Thyroid gland (tissue), 4 donors: ENCODE results near the gene PLCB1. TPM values are rescaled to one million over a fixed set of nuclear protein-coding genes. Genes with fewer than 3 reads are reported as not detected.

Experiments used
- DNase-seq, 2 donors: peaks; one replicate each; pipeline ENCODE4 v3.0.0-alpha.2; 2019
- H3K27ac ChIP-seq, 3 donors: fragments of 200-600 bp; sonication (generic); 1 replicate in 2 of 3; 2 replicates in 1 of 3; pipeline ENCODE4 v1.5.1; 2016 to 2019; ENCODE audit warnings: mild to moderate bottlenecking in 1 of 3, moderate library complexity in 1 of 3
- H3K27me3 ChIP-seq: fragments of 200-600 bp; sonication (generic); one replicate; pipeline ENCODE4 v1.5.1; 2019
- H3K36me3 ChIP-seq, 2 donors: fragments of 200-600 bp; sonication (generic); one replicate each; pipeline ENCODE4 v1.5.1; 2016 to 2019
- H3K4me1 ChIP-seq, 2 donors: fragments of 200-600 bp; sonication (generic); one replicate each; pipeline ENCODE4 v1.5.1; 2017 to 2019
- H3K4me3 ChIP-seq, 3 donors: fragments of 200-600 bp; sonication (generic); replicated peaks in 1 of 3; 1 replicate in 2 of 3; 2 replicates in 1 of 3; pipeline ENCODE4 v1.5.1; 2016; ENCODE audit warnings: mild to moderate bottlenecking in 1 of 3
- H3K9me3 ChIP-seq: fragments of 200-600 bp; sonication (generic); one replicate; pipeline ENCODE4 v1.5.1; 2017
- CTCF ChIP-seq, 6 experiments: fragments of 200-600 bp in 3 of 6; fragments of 450-650 bp in 3 of 6; sonication (generic) in 3 of 6; IDR thresholded peaks; one replicate each; pipeline ENCODE4 v1.5.1; 2016 to 2019; ENCODE audit warnings: antibody characterized with exemption in 6 of 6, mild to moderate bottlenecking in 2 of 6, inconsistent platforms in 1 of 6, moderate library complexity in 1 of 6
- POLR2A ChIP-seq, 2 donors: fragments of 450-650 bp; IDR thresholded peaks; one replicate each; pipeline ENCODE4 v1.6.1; 2017; ENCODE audit warnings: antibody characterized with exemption in 2 of 2, mild to moderate bottlenecking in 2 of 2, moderate library complexity in 1 of 2
- WGBS, 2 donors: methylation state at CpG; one replicate each; pipeline ENCODE4 v1.1.5; 2017; 5-methylcytosine and 5-hydroxymethylcytosine counted together
- intact Hi-C: fragments of 100-400 bp; cut with DNase I; formaldehyde crosslinking; loops from one replicate; pipeline ENCODE4 v1.15.1; 2023
- total RNA-seq, 4 donors: library from RNA; depleted of rRNA; stranded (reverse); fragments of >200 nt; gene quantifications; one replicate each; pipeline ENCODE4 v1.2.3, GENCODE V29; 2016

PLCB1 gene
- total RNA-seq, 4 donors from 2014 or later, result 7.3 to 14.1 (median 11.0) TPM

DNA sequence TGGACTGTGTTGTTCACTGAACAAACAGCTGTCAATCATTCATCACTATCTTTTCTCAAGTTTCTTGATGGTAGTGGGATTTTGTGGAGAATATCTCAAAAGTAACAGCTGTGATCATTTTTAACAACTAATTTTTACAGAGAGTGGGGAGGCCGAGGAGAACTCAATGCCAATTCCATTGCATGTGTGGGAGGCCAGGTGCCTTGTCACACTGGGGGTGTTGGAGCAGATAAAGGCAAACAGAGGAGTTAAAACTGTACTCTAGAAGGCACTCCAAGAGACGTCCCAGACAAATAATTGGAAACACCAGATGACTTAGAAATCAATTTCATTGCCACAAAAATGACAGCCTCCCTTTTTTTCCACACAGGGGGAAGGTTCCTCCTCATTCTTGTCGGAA lies 669.6 kb downstream of the PLCB1 start:
- TF ChIP-seq POLR2A (IDR thresholded peaks at IDR 0.05) (no peak), CTCF (IDR thresholded peaks at IDR 0.05) (no peak)
- no peak for DNase-seq
- Histone ChIP-seq H3K4me1 (no peaks in the 10 kb centered on the region), H3K9me3 (no peaks in the 10 kb centered on the region), H3K4me3 (no peak overlapping the region), H3K36me3 (no peaks in the 10 kb centered on the region), H3K27me3 (no peaks in the 10 kb centered on the region), H3K27ac (no peak overlapping the region)
- intact Hi-C loops, result no loop called here
- WGBS, 2 donors, result 91 to 96% methylated on average over 3 of the region's 3 CpGs

GRCh38 chr20:8803065-8803464 lies 671.0 kb downstream of the PLCB1 start:
- no peaks in the 10 kb centered on the region for H3K4me1 ChIP-seq
- no peak overlapping the region for H3K27ac ChIP-seq
- no peaks in the 10 kb centered on the region for H3K36me3 ChIP-seq
- no peak for DNase-seq
- intact Hi-C loops, result no loop called here
- no peak overlapping the region for H3K4me3 ChIP-seq
- H3K9me3 ChIP-seq, result no peaks in the 10 kb centered on the region
- TF ChIP-seq CTCF (IDR thresholded peaks at IDR 0.05), result no peak
- TF ChIP-seq POLR2A (IDR thresholded peaks at IDR 0.05), result no peak
- H3K27me3 ChIP-seq, result no peaks in the 10 kb centered on the region
- whole genome bisulfite sequencing, 2 donors, result 24 to 29% methylated on average over 2 of the region's 2 CpGs

GRCh38 chr20:8803941-8804340 lies 671.9 kb downstream of the PLCB1 start:
- intact Hi-C loops, result no loop called here
- Histone ChIP-seq H3K4me3 (no peak overlapping the region), H3K9me3 (no peaks in the 10 kb centered on the region), H3K27me3 (no peaks in the 10 kb centered on the region), H3K27ac (no peak overlapping the region), H3K4me1 (no peaks in the 10 kb centered on the region), H3K36me3 (no peaks in the 10 kb centered on the region)
- no peak for TF ChIP-seq CTCF (IDR thresholded peaks at IDR 0.05)
- TF ChIP-seq POLR2A (IDR thresholded peaks at IDR 0.05), result no peak
- DNase-seq, result no peak
- 92 to 97% methylated on average over 6 of the region's 6 CpGs for WGBS, 2 donors

- intact Hi-C loops, result no loop called here
- Histone ChIP-seq H3K27ac (no peak overlapping the region), H3K4me1 (no peaks in the 10 kb centered on the region), H3K9me3 (no peaks in the 10 kb centered on the region), H3K27me3 (no peaks in the 10 kb centered on the region), H3K36me3 (no peaks in the 10 kb centered on the region), H3K4me3 (no peak overlapping the region)
- TF ChIP-seq POLR2A (IDR thresholded peaks at IDR 0.05), result no peak
- TF ChIP-seq CTCF (IDR thresholded peaks at IDR 0.05), result no peak
- DNase-seq, result no peak
- 88 to 92% methylated on average over 6 of the region's 6 CpGs for WGBS, 2 donors
Measured at GRCh38 chr20:8805737-8806442, 673.8 kb downstream of the PLCB1 start.

- intact Hi-C loops, result no loop called here
- Histone ChIP-seq H3K27ac (no peak overlapping the region), H3K4me1 (peaks cover 0 to 2% of the 10 kb centered on the region in 2 donors), H3K27me3 (no peaks in the 10 kb centered on the region), H3K36me3 (no peaks in the 10 kb centered on the region), H3K4me3 (no peak overlapping the region), H3K9me3 (no peaks in the 10 kb centered on the region)
- WGBS, 2 donors, result 92 to 94% methylated on average over 4 of the region's 4 CpGs
- TF ChIP-seq POLR2A (IDR thresholded peaks at IDR 0.05) (no peak), CTCF (IDR thresholded peaks at IDR 0.05) (no peak)
- DNase-seq, result no peak
Measured at GRCh38 chr20:8807480-8808201, 675.6 kb downstream of the PLCB1 start.
